Neutrophil (primary cell): Measurements from ENCODE around the gene ANO6.

ENCODE experiments used
- H3K27ac ChIP-seq: fragments of 200-600 bp; sonication (generic); 2 replicates; pipeline ENCODE4 v1.5.1; 2016; ENCODE audit warnings: mild to moderate bottlenecking, moderate library complexity
- H3K27me3 ChIP-seq: fragments of 200-600 bp; sonication (generic); 2 replicates; pipeline ENCODE4 v1.6.0; 2016; ENCODE audit warnings: mild to moderate bottlenecking
- H3K36me3 ChIP-seq: fragments of 200-600 bp; sonication (generic); 2 replicates; pipeline ENCODE4 v1.5.1; 2017
- H3K4me1 ChIP-seq, 2 experiments: fragments of 200-600 bp in 1 of 2; sonication (generic) in 1 of 2; 1 replicate in 1 of 2; 2 replicates in 1 of 2; pipeline versions ENCODE4 v1.5.1 to v1.6.1; 2013 to 2016; ENCODE audit warnings: low read depth in 1 of 2, low read length in 1 of 2, mild to moderate bottlenecking in 1 of 2, moderate library complexity in 1 of 2; ENCODE audit not compliant: control insufficient read depth in 1 of 2, insufficient read depth in 1 of 2
- H3K4me3 ChIP-seq, 2 experiments: fragments of 200-600 bp in 1 of 2; sonication (generic) in 1 of 2; 1 replicate in 1 of 2; 2 replicates in 1 of 2; pipeline ENCODE4 v1.5.1; 2013 to 2016; ENCODE audit warnings: low read depth in 1 of 2, low read length in 1 of 2, mild to moderate bottlenecking in 1 of 2, moderate library complexity in 1 of 2
- H3K9me3 ChIP-seq: fragments of 200-600 bp; sonication (generic); 2 replicates; pipeline ENCODE4 v1.5.1; 2016
- CTCF ChIP-seq: fragments of 200-600 bp; sonication (generic); IDR thresholded peaks from 2 replicates; pipeline ENCODE4 v1.5.1; 2016; ENCODE audit warnings: antibody characterized with exemption

ANO6 gene

GRCh38 chr12:45243963-45244362 lies 28.1 kb downstream of the ANO6 start:
- H3K27ac ChIP-seq: no peak overlapping the region
- no peaks in the 10 kb centered on the region for H3K9me3 ChIP-seq
- no peaks in the 10 kb centered on the region for H3K27me3 ChIP-seq
- TF ChIP-seq CTCF: no peak
- H3K4me3 ChIP-seq: no peak overlapping the region
- peaks cover 6 to 11% of the 10 kb centered on the region in 2 experiments for H3K4me1 ChIP-seq
- no peaks in the 10 kb centered on the region for H3K36me3 ChIP-seq

GRCh38 chr12:45244561-45245343 lies 28.9 kb downstream of the ANO6 start:
- TF ChIP-seq CTCF: no peak
- peaks cover 6 to 11% of the 10 kb centered on the region in 2 experiments for H3K4me1 ChIP-seq
- no peaks in the 10 kb centered on the region for H3K36me3 ChIP-seq
- no peak overlapping the region for H3K4me3 ChIP-seq
- H3K27me3 ChIP-seq: no peaks in the 10 kb centered on the region
- peak overlapping the region; percentile 42 for H3K27ac ChIP-seq
- H3K9me3 ChIP-seq: no peaks in the 10 kb centered on the region

- H3K4me1 ChIP-seq: peaks cover 6 to 11% of the 10 kb centered on the region in 2 experiments
- H3K9me3 ChIP-seq: no peaks in the 10 kb centered on the region
- H3K27me3 ChIP-seq: no peaks in the 10 kb centered on the region
- no peak for TF ChIP-seq CTCF
- no peak overlapping the region for H3K4me3 ChIP-seq
- no peaks in the 10 kb centered on the region for H3K36me3 ChIP-seq
- H3K27ac ChIP-seq: no peak overlapping the region
Observed at GRCh38 chr12:45246236-45246635, 30.3 kb downstream of the ANO6 start.

GRCh38 chr12:45247589-45247988 lies 31.7 kb downstream of the ANO6 start:
- TF ChIP-seq CTCF: no peak
- Histone ChIP-seq H3K27me3 (no peaks in the 10 kb centered on the region), H3K27ac (no peak overlapping the region), H3K4me3 (no peak overlapping the region), H3K9me3 (no peaks in the 10 kb centered on the region), H3K4me1 (peaks cover 6 to 11% of the 10 kb centered on the region in 2 experiments), H3K36me3 (no peaks in the 10 kb centered on the region)

- no peak for TF ChIP-seq CTCF
- Histone ChIP-seq H3K36me3 (no peaks in the 10 kb centered on the region), H3K4me1 (peaks cover 6 to 11% of the 10 kb centered on the region in 2 experiments), H3K9me3 (no peaks in the 10 kb centered on the region), H3K4me3 (no peak overlapping the region), H3K27ac (no peak overlapping the region), H3K27me3 (no peaks in the 10 kb centered on the region)
Observed at GRCh38 chr12:45248095-45248494, 32.2 kb downstream of the ANO6 start.
